LNCAP (cell line): ENCODE results near the gene HOXB4.

Source experiments
- TF ChIP-seq, protein P1 (sequence below): fragments of 450-650 bp; IDR thresholded peaks from 2 replicates; pipeline ENCODE4 v1.5.1; 2017; ENCODE audit warnings: mild to moderate bottlenecking

HOXB4 gene

DNA sequence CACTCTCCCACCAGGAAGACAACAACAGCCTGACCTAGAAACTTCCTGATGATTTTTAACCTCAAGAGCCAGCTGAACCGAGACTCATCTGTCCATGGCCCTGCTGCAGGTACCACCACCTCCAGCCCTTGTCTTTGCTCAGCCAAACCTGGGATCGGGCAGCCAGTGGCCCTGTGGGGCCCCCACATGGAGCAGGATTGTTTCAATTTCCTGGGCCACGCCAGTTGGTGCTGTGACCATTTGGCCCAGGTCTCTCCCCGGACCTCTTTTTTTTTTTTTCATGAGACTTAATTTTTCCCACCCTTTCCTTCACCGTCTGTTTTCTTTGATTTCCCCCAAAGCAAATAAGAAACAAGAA is 25.0 kb downstream of the HOXB4 start:
- TF ChIP-seq, protein P1, sequence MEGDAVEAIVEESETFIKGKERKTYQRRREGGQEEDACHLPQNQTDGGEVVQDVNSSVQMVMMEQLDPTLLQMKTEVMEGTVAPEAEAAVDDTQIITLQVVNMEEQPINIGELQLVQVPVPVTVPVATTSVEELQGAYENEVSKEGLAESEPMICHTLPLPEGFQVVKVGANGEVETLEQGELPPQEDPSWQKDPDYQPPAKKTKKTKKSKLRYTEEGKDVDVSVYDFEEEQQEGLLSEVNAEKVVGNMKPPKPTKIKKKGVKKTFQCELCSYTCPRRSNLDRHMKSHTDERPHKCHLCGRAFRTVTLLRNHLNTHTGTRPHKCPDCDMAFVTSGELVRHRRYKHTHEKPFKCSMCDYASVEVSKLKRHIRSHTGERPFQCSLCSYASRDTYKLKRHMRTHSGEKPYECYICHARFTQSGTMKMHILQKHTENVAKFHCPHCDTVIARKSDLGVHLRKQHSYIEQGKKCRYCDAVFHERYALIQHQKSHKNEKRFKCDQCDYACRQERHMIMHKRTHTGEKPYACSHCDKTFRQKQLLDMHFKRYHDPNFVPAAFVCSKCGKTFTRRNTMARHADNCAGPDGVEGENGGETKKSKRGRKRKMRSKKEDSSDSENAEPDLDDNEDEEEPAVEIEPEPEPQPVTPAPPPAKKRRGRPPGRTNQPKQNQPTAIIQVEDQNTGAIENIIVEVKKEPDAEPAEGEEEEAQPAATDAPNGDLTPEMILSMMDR: no peak

DNA sequence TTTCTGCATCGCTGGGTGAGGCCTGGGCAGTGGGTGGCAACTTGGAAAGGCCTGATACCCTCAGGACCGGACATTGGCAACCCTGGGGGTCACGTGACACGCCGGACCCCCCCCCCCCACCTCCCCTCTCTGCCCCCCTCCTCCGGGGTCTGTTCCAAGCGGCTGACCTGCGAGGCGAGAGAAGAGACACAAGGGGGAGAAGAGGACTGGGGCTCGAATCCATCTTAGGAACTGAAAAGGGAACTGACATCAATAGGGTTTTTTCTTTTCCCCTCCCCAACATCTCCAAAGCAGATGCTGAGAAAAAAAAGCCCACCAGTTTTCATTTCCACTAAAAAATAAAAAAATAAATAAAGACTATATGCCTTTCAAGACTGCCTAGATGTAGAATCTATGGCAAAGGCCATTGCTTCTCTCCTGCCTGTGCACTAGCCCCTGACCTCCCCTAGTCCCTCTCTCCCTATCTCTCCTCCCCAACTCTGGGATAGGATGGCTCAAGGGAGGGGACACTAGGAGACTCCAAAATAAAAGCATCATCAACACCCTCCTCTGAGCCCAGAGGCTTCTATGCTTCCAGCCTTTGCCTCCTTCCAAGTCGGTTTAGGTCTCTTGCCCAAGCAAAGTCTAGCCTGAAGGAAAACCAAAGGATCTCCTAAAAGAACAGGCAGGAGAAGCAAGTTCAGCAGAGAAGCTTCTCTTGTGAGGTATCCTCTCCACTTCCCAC is 25.5 kb downstream of the HOXB4 start:
- TF ChIP-seq, protein P1: no peak

DNA sequence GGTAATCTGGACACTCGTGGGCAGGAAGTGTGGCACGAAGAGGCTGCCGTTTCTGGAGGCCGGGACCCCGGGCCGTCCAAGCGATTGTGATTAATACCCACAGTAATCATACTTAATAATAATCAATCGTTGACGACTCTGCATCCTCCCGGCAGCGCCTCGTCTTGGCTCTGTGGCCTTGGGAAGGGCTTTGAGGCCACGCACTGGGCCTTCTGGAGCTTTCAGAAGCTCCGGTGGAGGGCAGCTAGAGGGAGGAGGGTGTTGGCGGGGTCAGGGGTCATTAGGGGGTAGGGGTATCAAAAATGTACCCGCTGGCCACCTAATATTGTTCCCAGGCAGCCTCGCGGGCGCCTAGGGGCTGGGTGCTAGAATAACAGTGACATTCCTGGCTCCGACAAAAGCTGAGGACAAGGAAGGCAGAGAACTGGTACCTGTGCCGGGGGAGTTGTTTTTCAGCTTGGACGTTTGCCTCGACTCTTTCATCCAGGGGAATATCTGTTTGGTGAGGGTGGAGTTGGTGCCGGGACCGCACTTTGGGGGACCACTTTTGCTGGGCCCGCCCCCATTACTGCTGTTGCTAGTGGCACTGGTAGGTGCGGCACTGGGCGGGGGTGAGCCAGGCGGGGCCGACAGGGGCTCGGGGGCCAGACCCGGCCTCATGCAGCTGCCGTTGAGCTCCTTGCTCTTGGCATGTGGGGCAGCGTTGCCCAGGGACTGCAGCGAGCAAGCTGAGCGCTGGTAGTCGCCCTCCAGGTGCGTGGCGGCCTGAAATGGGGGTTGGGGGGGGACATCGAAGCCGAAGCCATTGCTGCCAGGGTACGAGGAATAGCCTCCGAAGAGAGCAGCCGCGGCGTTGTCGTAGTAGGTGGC is 26.3 kb downstream of the HOXB4 start:
- TF ChIP-seq, protein P1: no peak

DNA sequence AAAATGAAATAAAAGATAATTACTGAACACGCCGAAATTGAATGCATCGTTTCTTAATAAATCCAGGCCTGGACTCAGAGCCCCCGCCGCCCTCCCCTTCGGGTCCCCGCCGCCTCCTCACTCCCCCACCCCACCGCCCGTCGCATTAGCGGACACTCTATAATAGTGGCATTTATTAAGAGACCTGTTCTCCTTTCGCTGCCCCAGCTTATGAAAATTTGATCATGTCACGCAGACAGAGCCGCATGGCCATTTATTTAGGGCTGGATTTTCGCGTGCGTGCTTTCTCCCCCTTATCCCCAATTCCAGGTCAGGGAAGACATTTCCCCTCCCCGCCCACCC is 27.0 kb downstream of the HOXB4 start:
- TF ChIP-seq, protein P1: no peak

DNA sequence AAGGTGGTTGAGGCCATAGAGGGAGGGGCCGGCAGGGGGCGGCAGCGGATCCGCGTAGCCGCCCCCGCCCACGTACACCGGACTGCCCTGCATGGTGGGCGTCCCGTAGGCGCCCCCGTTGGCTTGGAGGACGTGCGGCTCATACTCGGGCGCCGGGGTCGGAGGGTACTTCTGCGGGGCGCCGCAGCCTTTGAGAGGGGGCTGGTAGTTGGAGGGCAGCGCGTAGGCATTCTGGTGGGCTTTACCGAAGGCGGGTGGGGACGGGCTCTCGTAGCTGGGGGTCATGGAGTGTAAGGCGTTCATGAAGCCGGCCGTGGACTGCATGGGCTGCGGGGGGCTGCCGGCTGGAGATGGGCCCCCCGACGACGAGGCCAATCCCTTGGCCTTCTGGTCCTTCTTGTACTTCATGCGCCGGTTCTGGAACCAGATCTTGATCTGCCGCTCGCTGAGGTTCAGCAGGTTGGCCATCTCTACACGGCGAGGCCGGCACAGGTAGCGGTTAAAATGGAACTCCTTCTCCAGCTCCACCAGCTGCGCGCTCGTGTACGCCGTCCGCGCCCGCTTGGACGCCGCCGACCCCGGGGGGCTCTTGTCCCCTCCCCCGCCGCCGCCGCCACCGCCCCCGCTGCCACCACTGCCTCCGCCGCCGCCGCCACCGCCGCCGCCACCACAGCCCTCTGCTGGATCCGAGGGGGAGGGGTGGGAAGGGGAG is 27.5 kb downstream of the HOXB4 start:
- TF ChIP-seq, protein P1: no peak

DNA sequence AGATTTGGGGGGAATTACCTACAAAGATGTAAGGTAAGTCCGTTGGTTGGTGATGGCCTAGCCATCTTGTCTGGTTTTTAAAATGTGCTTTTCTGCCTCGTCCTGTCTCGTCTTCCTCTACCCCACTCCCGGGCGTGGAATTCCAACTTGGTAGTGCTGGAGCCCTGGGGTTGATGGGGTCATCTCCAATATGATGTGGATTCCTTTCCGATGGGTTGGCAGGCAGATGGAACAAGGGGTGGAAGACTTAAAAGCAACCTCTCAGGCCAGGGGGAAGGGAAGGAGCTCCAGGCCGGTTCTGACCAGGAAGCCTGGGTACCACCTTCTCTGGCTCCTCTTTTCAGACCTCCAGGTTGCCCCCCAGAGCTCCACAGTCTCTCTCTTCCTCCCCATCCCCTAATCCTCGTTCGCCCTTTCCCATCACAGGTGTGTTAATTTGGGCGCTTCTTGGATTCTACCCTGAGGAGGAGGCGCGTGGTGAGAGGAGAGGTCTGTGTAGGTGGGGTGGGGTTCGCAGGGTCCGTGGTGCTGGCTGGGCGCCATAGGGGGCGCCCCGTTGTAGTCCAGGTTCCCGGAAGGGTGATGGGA is 28.1 kb downstream of the HOXB4 start:
- TF ChIP-seq, protein P1: no peak

DNA sequence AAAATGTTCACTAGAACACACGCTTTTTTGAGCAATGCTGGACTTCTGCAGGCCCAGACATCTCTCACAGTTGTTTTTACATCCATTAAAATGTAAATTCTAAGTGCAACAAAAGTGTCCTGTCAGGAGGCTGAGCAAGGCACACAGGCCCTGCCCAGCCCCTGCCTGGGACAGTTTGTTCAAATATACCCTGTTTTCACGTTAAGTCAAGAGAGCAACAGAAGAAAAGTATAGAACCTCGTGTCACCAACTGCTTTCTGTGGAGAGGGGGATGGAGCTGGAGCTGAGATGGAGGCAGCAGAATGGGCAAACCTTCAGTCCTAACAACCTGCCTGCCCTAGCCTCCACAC is 28.9 kb downstream of the HOXB4 start:
- TF ChIP-seq, protein P1: no peak
